Vagina (tissue), 2 donors: ENCODE measurements around the gene HDDC3.

Source experiments
- POLR2A ChIP-seq, 2 donors: fragments of 450-650 bp; IDR thresholded peaks; one replicate each; pipeline ENCODE4 v1.6.1; 2017; ENCODE audit warnings: antibody characterized with exemption in 2 of 2, mild to moderate bottlenecking in 2 of 2, moderate library complexity in 2 of 2
- POLR2AphosphoS5 ChIP-seq, 2 donors: sonication (generic); formaldehyde crosslinking; IDR thresholded peaks; one replicate each; pipeline ENCODE4 v1.9.0; 2017; ENCODE audit warnings: antibody characterized with exemption in 2 of 2, mild to moderate bottlenecking in 2 of 2, low read depth in 1 of 2; ENCODE audit not compliant: insufficient read depth in 1 of 2
- TF ChIP-seq, protein P1 (sequence below), 3 experiments: fragments of 450-650 bp in 2 of 3; fragments of 200-600 bp in 1 of 3; sonication (generic) in 1 of 3; IDR thresholded peaks; one replicate each; pipeline ENCODE4 v1.5.1; 2017 to 2019; ENCODE audit warnings: antibody characterized with exemption in 3 of 3, mild to moderate bottlenecking in 2 of 3, moderate library complexity in 2 of 3

DNA sequence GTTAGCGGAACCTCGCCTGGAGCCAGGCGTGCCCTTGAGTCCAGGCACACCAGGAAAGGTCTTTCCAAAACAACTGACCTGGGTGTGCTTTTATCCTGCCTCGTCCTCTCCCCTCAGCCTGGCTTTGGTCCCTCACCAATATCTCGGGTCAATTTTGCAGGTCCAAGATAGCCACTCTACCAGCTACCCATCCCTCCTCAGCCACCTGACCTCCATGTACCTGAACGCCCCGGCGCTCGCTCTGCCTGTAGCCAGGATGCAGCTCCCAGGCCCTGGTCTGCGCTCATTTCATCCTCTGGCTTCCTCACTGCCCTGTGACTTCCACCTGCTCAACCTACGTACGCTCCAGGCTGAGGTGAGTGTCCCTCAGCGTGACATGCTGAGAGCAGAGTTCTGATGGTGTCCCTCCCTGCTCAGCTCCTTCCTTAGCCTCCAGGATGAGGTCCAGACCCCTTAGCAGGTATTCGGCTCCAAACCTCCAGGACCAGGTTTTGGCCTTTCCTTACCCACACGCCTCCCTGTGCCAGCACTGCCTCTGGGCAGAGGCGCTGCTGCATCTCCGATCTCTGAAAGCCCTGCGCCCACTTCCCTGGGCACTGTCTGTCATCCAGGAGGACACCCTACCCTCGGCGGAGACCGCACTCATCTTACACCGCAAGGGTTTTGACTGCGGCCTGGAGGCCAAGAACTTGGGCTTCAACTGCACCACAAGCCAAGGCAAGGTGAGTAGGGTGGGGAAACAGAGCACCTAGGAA, 14.1 kb downstream of the HDDC3 start:
- TF ChIP-seq, protein P1, sequence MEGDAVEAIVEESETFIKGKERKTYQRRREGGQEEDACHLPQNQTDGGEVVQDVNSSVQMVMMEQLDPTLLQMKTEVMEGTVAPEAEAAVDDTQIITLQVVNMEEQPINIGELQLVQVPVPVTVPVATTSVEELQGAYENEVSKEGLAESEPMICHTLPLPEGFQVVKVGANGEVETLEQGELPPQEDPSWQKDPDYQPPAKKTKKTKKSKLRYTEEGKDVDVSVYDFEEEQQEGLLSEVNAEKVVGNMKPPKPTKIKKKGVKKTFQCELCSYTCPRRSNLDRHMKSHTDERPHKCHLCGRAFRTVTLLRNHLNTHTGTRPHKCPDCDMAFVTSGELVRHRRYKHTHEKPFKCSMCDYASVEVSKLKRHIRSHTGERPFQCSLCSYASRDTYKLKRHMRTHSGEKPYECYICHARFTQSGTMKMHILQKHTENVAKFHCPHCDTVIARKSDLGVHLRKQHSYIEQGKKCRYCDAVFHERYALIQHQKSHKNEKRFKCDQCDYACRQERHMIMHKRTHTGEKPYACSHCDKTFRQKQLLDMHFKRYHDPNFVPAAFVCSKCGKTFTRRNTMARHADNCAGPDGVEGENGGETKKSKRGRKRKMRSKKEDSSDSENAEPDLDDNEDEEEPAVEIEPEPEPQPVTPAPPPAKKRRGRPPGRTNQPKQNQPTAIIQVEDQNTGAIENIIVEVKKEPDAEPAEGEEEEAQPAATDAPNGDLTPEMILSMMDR (IDR thresholded peaks at IDR 0.05): no peak
- no peak for TF ChIP-seq POLR2A (IDR thresholded peaks at IDR 0.05)
- TF ChIP-seq POLR2AphosphoS5 (IDR thresholded peaks at IDR 0.05; ENCODE audit: insufficient read depth in 1 of 2, low read depth in 1 of 2): no peak
